HG03066 (cell line): ENCODE results near the gene KDM4B.

Experiments
- ATAC-seq: cut with Tn5 transposase; IDR thresholded peaks from one replicate; pipeline ENCODE4 v1.9.1; 2021; ENCODE audit warnings: low read depth; ENCODE audit not compliant: unreplicated experiment

Gene KDM4B

DNA sequence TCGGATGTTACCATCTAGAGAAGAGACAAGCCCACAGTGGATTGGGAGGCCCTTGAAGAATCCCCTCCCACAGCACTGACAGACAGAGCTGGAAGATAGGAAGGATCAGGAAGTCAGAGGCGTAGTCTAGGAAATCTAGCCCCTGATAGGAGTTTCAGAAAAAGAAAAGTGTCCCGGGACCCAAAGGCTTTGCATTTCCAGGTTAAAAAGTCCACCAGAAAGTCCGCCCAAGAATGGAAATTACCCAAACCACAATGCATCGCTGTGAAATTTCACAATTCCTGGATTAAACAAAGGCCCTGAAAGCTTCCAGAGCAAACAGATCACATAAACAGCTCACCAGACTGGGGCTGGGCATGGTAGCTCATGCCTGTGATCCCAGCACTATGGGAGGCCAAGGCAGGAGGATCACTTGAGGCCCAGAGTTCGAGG, 146.9 kb downstream of the KDM4B start:
- ATAC-seq: no peak

GRCh38 chr19:5116292-5116691, 147.4 kb downstream of the KDM4B start:
- ATAC-seq: no peak

- no peak for ATAC-seq
Observed at GRCh38 chr19:5117421-5117820, 148.5 kb downstream of the KDM4B start.

- no peak for ATAC-seq
Observed at GRCh38 chr19:5118026-5118425, 149.1 kb downstream of the KDM4B start.

DNA sequence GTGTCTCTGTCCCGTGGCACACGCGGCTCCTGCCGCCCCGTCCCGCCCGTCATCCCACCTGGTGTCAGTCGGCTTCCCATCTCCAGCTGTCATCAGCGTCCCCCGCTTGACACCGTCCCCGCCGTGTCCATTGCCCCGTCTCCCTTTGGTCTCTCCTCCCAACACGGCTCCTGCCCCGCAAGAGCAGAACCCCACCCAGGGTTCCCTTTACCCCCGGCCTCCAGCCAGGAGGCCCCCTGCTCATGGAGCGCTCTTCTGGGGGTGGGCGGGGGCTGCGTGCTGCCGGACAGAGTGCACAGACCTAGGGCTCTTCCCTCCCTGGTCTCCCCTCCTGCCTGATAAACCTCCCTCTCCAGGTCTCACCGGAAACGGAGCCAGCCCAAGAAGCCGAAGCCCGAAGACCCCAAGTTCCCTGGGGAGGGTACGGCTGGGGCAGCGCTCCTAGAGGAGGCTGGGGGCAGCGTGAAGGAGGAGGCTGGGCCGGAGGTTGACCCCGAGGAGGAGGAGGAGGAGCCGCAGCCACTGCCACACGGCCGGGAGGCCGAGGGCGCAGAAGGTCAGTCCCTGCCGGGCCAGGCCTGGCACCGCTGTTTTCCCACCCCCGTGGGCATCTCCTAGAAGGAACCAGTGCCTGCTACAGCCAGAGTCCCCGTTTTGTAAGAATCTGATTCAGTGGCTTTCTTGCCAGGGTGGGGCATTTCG, 150.5 kb downstream of the KDM4B start:
- no peak for ATAC-seq

GRCh38 chr19:5120321-5120720, 151.4 kb downstream of the KDM4B start:
- ATAC-seq: no peak

- no peak for ATAC-seq
Observed at GRCh38 chr19:5120833-5121232, 151.9 kb downstream of the KDM4B start.

- no peak for ATAC-seq
Observed at GRCh38 chr19:5121266-5122120, 152.6 kb downstream of the KDM4B start.

DNA sequence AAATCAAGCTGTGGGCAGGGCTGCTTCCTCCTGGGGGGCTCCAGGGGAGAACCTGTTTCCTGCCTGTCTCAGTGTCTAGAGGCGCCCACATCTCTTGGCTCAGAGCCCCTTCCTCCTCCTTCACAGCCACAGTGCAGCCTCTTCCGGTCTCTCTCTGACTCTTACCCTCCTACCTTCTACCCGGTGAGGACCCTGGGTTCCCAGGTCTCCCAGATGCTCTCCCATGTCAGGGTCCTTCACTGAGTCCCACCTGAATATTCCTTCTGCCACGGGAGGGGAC, 153.1 kb downstream of the KDM4B start:
- ATAC-seq: no peak

- ATAC-seq: no peak
Observed at GRCh38 chr19:5122671-5123409, 153.9 kb downstream of the KDM4B start.

- ATAC-seq: no peak
Observed at GRCh38 chr19:5123646-5124045, 154.7 kb downstream of the KDM4B start.

- no peak for ATAC-seq
Observed at GRCh38 chr19:5124111-5124855, 155.4 kb downstream of the KDM4B start.

DNA sequence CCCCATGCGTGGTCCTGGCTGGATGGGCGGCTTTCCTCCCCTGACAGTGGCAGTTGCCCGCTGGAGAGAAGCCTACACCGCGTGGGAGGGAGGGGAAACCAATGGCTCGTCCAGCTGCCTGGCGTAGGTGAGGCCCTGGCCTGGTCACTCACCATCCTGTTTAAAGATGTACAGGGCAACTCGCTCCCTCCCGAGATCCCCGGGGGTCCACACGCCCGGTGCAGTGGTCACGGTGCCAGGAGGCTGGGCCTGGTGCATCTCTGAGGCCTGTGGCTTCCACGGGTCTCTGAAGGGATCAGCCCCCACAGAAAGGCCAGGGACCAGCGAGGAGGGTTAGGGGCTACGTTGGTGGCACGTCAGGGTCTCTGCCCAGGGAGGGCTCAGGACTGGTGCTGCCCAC, 156.5 kb downstream of the KDM4B start:
- ATAC-seq: no peak

DNA sequence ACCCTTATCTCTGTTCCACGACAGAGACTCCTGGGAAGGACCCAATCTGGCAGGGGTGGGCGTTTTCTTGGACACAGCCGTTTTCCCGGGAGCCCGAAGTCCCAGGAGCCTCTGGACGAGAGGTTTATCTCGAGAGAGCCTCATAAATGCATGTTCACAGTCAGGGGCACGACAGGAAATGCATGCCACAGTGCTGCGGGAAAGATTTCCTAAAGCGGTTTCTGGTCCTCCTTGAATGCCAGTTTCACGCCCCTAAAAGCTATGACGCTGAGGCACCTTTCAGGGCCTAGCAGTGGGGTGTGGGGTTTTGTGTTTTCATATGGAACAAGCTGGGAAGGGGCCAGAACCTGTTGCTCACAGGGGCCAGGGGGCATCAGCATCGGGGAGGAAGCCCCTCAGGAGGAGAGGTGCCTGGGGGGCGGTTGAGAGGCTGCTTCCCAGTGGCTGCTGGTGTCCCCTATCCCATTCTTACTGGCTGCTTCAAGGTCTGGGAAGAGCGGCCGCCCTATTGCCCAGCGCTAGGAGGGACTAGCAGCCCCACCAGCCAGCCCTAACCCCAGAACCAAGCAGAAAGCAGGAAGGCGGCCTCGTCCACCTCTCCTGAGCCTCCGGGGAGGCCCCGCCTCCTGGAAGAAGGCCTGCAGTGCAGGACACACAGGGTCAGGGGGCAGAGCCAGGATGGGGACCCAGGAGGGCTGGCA, 157.0 kb downstream of the KDM4B start:
- ATAC-seq: no peak

DNA sequence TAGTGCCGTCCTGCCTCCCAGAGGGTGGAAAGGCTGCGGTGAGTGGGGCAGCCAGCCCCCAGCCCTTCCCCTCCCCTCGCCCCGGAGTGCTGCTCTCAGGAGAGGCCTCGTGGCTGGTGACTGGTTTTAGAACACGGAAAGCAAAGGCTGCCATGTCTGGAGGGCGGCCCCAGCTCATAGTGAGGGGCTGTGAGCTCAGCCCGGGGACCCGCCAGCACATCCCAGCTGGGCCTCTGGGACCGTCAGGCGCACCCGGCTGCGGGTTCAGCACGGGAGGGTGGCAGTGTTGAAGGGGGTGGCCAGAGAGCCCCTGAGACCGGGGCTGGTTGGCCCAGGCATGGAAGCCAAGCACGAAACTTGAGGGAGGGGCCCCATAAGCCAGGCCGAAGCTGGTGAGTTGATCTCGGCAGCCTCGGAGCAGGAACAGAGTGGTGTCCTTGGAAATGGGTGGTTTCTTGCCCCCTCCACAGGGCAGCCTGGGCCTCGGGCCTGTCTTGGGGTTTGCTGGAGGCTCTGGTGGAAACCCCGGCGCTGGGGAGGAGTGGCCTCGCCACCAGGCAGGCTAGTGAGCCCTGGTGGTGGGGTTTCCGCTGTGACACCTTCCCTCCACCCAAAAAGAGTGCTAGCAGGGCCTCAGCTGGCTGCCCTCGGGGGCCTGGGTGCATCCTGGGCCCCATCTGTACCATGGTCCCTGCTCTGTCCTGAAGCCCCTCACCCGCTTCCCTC, 157.7 kb downstream of the KDM4B start:
- ATAC-seq: no peak

GRCh38 chr19:5127717-5128116, 158.8 kb downstream of the KDM4B start:
- ATAC-seq: no peak

DNA sequence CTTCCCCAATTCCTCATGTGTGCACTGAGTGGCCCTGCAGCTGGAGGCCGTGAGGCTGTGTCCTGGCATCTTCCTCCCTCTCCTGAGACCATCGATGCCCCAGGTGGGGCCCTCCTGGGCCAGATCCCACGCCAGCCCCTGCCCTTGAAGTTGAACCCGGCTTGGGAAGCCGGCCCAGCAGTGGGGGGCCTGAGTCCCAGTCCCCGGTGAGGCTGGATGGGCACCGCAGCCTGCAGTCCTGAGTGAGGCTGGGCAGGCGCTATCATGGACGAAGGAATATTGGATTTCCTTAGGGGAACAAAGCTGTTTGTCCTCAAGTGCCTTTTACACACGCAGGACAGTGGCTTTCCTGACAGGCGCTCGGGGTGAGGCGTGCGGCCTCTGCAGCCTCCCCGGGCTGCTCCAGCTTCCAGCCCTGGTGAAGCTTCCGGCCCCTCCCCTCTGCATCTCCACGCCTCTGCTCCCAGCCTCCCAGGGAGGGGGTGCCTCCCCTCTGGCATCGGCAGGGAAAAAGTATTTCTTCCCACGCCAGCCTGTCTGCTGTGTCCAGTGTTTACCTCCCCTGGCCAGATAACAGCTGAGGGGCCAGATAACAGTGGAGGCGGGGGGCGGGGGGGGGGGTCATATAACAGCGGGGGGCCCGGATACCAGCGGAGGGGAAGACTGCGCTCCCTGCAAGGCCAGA, 159.5 kb downstream of the KDM4B start:
- ATAC-seq: no peak

GRCh38 chr19:5128936-5129389, 160.1 kb downstream of the KDM4B start:
- no peak for ATAC-seq

DNA sequence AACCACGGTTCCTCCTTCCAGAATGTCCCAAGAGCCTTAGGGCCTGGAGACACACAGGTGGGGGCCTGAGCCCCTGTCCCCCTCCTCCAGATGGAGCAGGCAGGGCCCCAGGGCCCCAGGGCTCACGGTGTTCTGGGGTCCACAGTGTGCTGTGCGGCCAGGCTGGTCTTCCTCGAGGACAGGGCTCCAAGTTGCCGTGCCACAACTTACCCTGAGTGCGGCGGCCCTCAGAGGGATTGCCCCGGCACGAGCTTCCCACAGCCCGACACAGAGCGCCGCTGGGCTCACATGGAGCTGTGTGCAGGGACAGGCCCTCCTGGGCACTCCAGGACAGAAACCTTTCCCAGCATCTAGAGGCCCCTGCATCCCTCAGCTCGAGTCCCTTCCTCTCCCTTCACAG, 160.8 kb downstream of the KDM4B start:
- no peak for ATAC-seq
